ENCODE results near the gene CSGALNACT2. TPM values are rescaled to one million over a fixed set of nuclear protein-coding genes. Genes with fewer than 3 reads are reported as not detected.
A peak's percentile ranks its signal among the peaks of the same experiment; 100 is the strongest.

Gene CSGALNACT2
- total RNA-seq, 1 experiment from 2014 or later, result 3.6 TPM

DNA sequence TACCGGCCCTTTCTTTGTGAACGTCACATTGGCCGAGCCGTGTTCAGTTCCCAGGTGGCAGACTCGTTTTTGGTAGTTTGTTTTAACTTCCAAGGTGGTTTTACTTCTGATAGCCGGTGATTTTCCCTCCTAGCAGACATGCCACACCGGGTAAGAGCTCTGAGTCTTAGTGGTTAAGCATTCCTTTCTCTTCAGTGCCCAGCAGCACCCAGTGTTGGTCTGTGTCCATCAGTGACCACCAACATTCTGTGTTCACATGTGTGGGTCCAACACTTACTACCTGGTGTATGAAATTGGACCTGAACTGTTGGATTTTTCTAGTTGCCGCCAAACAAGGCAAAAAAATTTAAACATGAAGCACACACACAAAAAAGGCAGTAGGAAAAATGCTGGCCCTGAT, 9.9 kb upstream of the CSGALNACT2 start:
- H3K4me1 ChIP-seq (ENCODE audit: insufficient read depth, low read length), result peaks cover 16% of the 10 kb centered on the region
- intact Hi-C loops (cut with micrococcal nuclease), result no loop called here
- no peaks in the 10 kb centered on the region for H3F3A ChIP-seq (ENCODE audit: low read length, unreplicated experiment)
- TF ChIP-seq EZH2phosphoT487 (IDR thresholded peaks at IDR 0.05; ENCODE audit: borderline replicate concordance, low read length) (no peak), EZH2 (IDR thresholded peaks at IDR 0.05; ENCODE audit: low read length, unreplicated experiment) (no peak), CTCF (conservative IDR thresholded peaks at IDR 0.05; ENCODE audit: low read depth, low read length) (no peak)
- H4K20me1 ChIP-seq (ENCODE audit: low read length), result no peaks in the 10 kb centered on the region
- DNase-seq (no peak), ATAC-seq (no peak)
- no TSS peak for BruUV-seq (replicated peaks)
- POLR2A ChIA-PET (ENCODE audit: unreplicated experiment), result no interaction called here
- no peaks in the 10 kb centered on the region for H3K9me3 ChIP-seq (ENCODE audit: low read length)
- H3K27ac ChIP-seq (ENCODE audit: low read length), result no peak overlapping the region
- H3K4me2 ChIP-seq (ENCODE audit: low read length), result no peak overlapping the region
- no peak overlapping the region for H2AFZ ChIP-seq (ENCODE audit: low read length)
- H3K79me2 ChIP-seq (ENCODE audit: low read length), result no peaks in the 10 kb centered on the region
- CTCF ChIA-PET, result no interaction called here
- no peaks in the 10 kb centered on the region for H3K36me3 ChIP-seq (ENCODE audit: low read depth, low read length)
- no peak overlapping the region for H3K4me3 ChIP-seq (ENCODE audit: low read length)
- no peak overlapping the region for H3K9ac ChIP-seq (ENCODE audit: low read length)
- no peaks in the 10 kb centered on the region for H3K27me3 ChIP-seq (ENCODE audit: low read length)
- no peaks in the 10 kb centered on the region for H3K9me2 ChIP-seq (replicated peaks; ENCODE audit: low read length)

GRCh38 chr10:43128958-43129706, 9.1 kb upstream of the CSGALNACT2 start:
- no peaks in the 10 kb centered on the region for H3K9me2 ChIP-seq (replicated peaks; ENCODE audit: low read length)
- H3K9me3 ChIP-seq (ENCODE audit: low read length), result no peaks in the 10 kb centered on the region
- no peak overlapping the region for H2AFZ ChIP-seq (ENCODE audit: low read length)
- BruUV-seq (replicated peaks), result no TSS peak
- 0 out of 2 replicates have a peak overlapping the region, but pooled peaks have one; percentile 10 for H3K27ac ChIP-seq (ENCODE audit: low read length)
- H4K20me1 ChIP-seq (ENCODE audit: low read length), result no peaks in the 10 kb centered on the region
- no peaks in the 10 kb centered on the region for H3K27me3 ChIP-seq (ENCODE audit: low read length)
- peaks cover 20% of the 10 kb centered on the region for H3K4me1 ChIP-seq (ENCODE audit: insufficient read depth, low read length)
- ATAC-seq (peak; percentile 93), DNase-seq (peak; percentile 84)
- no peaks in the 10 kb centered on the region for H3K36me3 ChIP-seq (ENCODE audit: low read depth, low read length)
- CTCF ChIA-PET, result interaction anchor here (0.6 to 1.0 kb wide), 2 partner anchors 9 to 41 kb away, joined by 3 to 8 read pairs; partner anchors contain the start of gene CSGALNACT2
- peak overlapping the region; percentile 59 for H3K4me2 ChIP-seq (ENCODE audit: low read length)
- no peak overlapping the region for H3K4me3 ChIP-seq (ENCODE audit: low read length)
- H3F3A ChIP-seq (ENCODE audit: low read length, unreplicated experiment), result no peaks in the 10 kb centered on the region
- no peak for TF ChIP-seq EZH2 (IDR thresholded peaks at IDR 0.05; ENCODE audit: low read length, unreplicated experiment)
- peak; percentile 21; the same call in 1 of the 2 replicates for TF ChIP-seq CTCF (conservative IDR thresholded peaks at IDR 0.05; ENCODE audit: low read depth, low read length)
- no peak overlapping the region for H3K9ac ChIP-seq (ENCODE audit: low read length)
- H3K79me2 ChIP-seq (ENCODE audit: low read length), result no peaks in the 10 kb centered on the region
- POLR2A ChIA-PET (ENCODE audit: unreplicated experiment), result interaction anchor here (0.5 to 0.6 kb wide), 2 partner anchors 36 to 278 kb away, joined by 3 to 8 read pairs; no protein-coding TSS in a partner anchor
- intact Hi-C loops (cut with micrococcal nuclease), result no loop called here

GRCh38 chr10:43130770-43131171, 7.5 kb upstream of the CSGALNACT2 start:
- Histone ChIP-seq H3K4me1 (ENCODE audit: insufficient read depth, low read length) (peaks cover 29% of the 10 kb centered on the region), H3K9me2 (replicated peaks; ENCODE audit: low read length) (no peaks in the 10 kb centered on the region), H3K9ac (ENCODE audit: low read length) (no peak overlapping the region), H3K27ac (ENCODE audit: low read length) (no peak overlapping the region), H3F3A (ENCODE audit: low read length, unreplicated experiment) (no peaks in the 10 kb centered on the region), H3K9me3 (ENCODE audit: low read length) (no peaks in the 10 kb centered on the region), H3K79me2 (ENCODE audit: low read length) (no peaks in the 10 kb centered on the region), H4K20me1 (ENCODE audit: low read length) (no peaks in the 10 kb centered on the region), H3K4me2 (ENCODE audit: low read length) (no peak overlapping the region), H3K4me3 (ENCODE audit: low read length) (no peak overlapping the region), H3K27me3 (ENCODE audit: low read length) (no peaks in the 10 kb centered on the region), H3K36me3 (ENCODE audit: low read depth, low read length) (no peaks in the 10 kb centered on the region), H2AFZ (ENCODE audit: low read length) (no peak overlapping the region)
- no TSS peak for BruUV-seq (replicated peaks)
- intact Hi-C loops (cut with micrococcal nuclease), result no loop called here
- POLR2A ChIA-PET (ENCODE audit: unreplicated experiment), result no interaction called here
- ATAC-seq (no peak), DNase-seq (no peak)
- CTCF ChIA-PET, result no interaction called here
- no peak for TF ChIP-seq EZH2 (IDR thresholded peaks at IDR 0.05; ENCODE audit: low read length, unreplicated experiment)
- no peak for TF ChIP-seq EZH2phosphoT487 (IDR thresholded peaks at IDR 0.05; ENCODE audit: borderline replicate concordance, low read length)
- TF ChIP-seq CTCF (conservative IDR thresholded peaks at IDR 0.05; ENCODE audit: low read depth, low read length), result no peak
